NCI-H2107 (cell line): ENCODE data around the gene PSMF1.
"Not testable (repeated sequence)": the region's sequence is repeated elsewhere in the genome, so short reads cannot be mapped to it uniquely, and the experiment has no call there.

Experiments
- DNase-seq: peaks from one replicate; lab custom pipeline; 2025; lab: John Stamatoyannopoulos, UW

Gene PSMF1

GRCh38 chr20:1215386-1216170, 97.2 kb downstream of the PSMF1 start:
- no peak for DNase-seq

DNA sequence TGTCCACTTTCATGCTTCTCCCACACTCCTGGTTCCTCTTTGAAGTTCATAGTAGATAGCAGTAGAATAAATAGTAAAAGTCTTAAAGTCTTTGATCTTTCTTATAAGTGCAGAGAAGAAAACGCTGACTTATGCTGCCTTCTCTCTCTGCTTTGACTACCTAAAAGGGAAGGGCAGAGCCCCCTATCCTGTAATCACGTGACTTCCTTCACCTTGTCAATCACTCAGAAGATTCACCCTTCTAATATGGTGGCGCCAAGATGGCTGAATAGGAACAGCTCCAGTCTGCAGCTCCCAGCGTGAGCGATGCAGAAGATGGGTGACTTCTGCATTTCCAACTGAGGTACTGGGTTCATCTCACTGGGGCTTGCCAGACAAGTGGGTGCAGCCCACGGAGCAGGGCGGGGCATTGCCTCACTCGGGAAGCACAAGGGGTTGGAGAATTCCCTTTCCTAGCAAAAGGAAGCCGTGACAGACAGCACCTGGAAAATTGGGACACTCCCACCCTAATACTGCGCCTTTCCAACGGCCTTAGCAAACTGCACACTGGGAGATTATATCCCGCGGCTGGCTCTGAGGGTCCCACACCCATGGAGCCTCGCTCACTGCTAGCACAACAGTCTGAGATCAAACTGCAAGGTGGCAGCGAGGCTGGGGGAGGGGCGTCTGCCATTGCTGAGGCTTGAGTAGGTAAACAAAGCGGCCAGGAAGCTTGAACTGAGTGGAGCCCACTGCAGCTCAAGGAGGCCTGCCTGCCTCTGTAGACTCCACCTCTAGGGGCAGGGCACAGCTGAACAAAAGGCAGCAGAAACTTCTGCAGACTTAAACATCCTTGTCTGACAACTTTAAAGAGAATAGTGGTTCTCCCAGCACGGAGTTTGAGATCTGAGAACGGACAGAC, 98.4 kb downstream of the PSMF1 start:
- not testable (repeated sequence) for DNase-seq
